A172 (cell line): Measurements from ENCODE around the gene STRA8. TPM values are rescaled to one million over a fixed set of nuclear protein-coding genes. Genes with fewer than 3 reads are reported as not detected.

Source experiments
- DNase-seq: peaks from one replicate; pipeline ENCODE4 v3.0.0-alpha.2; 2015; ENCODE audit warnings: low spot score
- total RNA-seq: library from RNA; depleted of rRNA; stranded (reverse); fragments of >200 nt; shearing (Covaris generic); gene quantifications from 2 replicates; pipeline ENCODE4 v1.2.3, GENCODE V29; 2014; rRNA removed

Gene STRA8, protein sequence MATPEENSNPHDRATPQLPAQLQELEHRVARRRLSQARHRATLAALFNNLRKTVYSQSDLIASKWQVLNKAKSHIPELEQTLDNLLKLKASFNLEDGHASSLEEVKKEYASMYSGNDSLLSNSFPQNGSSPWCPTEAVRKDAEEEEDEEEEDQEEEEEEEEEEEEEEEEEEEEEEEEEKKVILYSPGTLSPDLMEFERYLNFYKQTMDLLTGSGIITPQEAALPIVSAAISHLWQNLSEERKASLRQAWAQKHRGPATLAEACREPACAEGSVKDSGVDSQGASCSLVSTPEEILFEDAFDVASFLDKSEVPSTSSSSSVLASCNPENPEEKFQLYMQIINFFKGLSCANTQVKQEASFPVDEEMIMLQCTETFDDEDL
- total RNA-seq: not detected in 2 replicates

DNA sequence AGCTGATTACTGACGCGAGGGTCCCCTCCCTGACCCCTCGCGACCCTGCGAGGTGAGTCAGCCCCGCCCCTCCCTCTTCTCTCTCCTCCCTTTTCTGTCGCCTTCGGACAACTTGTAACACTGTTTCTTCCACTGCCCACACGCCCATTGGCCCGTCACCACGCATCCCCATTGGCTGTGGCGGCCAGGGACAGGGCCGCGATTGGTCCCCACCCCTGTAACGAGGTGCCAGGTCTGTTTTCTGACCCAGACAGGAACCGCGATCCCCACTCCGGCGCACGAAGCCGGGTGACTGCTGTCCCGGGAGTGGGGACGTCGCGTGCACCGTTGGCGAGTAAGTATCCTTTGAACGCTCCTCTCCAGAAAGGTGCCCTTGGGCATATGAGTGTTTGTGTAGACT, at the start of gene STRA8:
Gene STRA8 (plus strand): TSS at position 269 of the 400 bp plus-strand sequence. CDS start 6,687 bp downstream, outside the sequence.
- DNase-seq: no peak

DNA sequence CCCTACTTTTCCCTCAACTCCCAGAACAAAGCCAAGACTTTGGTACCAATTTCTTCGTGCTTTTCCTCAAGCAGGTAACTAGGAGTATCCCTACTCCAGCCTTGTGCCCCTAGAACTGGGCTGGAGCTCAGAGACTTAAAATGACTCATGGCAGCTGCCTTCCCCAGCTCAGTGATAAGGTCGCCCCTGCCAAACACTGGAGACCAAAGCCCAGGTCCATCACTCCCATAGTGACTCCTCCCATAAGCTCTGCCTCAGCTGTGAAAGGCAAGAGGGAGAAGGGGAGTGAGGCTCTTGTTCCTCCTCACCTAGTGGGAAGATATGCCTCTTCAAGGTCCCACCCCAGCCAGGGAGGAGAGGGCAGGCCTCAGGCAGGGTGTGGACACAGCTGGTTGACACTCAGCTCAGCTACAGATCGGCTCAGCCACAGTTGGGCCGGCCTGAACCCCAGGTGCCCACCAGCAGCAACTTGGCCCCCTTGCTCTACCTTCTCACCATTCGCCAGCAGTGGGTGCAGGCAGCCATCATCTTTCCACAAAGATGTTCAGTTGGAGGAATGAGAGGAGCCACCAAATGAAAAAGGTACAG, 49.3 kb upstream of the STRA8 start:
- DNase-seq: no peak

DNA sequence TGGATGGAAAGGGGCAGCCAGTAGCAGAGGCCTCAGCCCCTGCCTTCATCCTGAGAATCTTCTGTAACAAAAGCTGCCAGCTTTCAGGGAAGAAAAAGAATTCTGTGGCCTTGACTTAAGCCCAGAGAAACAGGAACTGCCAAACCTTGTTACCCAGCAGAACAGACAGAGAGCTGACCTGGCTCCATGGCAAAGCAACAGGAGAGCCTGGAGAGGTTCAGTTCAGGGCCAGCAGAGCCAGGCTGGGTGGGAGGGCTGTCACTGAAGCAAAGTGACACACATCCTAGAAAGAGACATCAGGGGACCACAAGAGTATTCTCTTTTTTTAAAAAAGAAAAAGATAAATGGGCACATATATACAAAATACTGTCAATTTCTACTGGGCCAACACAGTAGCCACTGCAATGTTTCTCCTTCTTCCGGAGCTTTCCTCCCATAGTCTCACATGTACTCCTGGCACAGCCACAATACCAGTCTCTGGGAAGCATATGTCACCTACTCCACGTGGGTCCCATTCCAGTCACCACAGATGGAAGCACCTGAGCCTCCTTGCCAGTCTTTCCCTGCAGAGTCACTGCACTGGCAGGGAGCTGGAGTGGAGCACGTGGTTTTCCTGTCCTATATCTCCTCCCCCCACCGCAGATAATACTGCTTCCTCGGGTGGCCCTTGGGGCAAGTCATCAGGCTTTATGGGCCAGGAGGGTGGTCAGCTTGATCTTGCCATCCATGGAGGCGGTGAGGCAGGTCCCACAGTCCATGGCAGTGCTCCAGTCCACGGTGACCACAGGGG, 48.0 kb upstream of the STRA8 start:
- DNase-seq: no peak

DNA sequence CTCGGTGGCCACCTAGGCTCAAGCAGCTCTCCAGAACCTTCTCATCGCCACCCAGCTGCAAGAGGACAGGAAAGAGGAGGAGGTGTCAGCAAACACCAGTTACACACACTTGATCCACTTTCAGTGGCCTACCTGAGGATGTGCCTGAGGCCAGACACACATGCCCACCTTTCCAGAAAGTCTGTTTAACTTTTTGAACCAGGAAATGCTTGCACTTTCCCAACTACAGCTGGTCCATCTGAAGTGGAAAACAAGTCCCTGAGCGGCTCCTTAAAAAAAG, 47.4 kb upstream of the STRA8 start:
- no peak for DNase-seq

DNA sequence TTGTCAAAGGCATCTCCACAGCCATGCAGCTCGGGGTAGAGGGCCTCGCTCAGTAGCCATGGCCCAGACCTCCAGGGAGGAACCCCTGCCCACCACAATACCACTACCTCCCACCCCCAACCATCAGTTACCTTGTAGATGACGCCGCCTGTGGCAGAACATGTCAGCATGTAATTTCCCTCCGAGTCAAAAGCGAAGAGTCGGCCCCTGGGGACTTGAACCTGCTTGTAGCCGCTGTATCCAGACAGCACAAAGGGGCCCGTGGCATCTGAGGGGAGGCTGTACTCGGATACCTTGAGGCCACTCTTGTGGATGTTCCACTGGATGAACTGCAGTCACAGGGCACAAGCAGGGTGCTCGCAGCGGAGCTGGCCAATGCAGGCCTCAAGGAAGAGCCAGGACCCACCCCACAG, 46.8 kb upstream of the STRA8 start:
- no peak for DNase-seq

DNA sequence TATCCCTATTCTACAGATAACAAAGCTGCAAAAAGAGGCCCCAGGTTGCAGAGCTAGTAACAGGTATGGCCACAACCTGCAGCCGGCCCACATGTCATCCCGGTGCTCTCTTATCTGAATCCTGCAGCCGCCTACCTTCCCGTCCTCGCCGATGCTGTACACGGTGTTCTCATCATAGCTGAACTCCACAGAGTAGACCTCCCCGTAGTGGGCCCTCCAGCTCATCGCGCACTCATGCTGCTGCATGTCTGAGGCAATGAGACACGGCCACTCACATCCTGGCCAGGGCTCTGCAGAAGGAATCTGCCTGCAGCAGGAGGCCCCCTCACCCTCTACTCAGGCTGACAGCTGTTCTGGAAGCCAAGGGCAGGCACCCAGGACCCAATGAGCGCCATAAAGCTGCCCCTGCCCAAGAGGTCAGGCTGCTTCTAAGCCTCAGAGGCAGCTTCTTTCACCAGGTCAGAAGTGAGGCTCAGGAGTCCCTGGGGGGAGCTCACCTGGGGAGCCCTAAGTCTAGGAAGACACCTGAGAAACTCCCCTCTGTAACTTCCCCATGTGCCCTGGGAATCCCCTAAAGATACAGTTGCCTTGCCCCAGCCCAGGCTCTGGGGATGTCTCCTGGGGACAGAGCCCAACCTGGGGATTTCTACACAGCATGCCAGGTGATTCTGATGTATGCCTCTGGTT, 45.2 kb upstream of the STRA8 start:
- no peak for DNase-seq

DNA sequence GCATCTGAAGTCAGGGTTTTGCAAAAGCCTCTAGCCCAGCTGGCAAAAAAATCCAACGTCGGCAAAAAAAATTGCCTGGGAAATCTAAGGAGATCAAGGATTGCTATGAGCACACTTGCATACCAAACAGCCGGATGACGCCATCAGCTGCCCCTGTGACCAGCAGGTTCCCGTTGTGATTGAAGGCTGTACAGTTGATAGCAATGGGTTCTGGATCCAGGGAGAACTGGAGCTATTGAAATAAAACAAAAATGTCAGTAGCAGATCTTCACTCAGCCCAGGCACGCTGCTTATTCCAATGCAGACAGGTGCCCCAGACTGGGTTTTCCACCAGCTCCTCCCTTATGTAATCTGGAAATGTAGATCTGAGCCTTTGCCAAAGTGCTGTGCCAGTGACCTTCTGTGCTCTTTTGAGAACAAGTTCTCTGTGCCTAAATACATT, 44.4 kb upstream of the STRA8 start:
- no peak for DNase-seq

DNA sequence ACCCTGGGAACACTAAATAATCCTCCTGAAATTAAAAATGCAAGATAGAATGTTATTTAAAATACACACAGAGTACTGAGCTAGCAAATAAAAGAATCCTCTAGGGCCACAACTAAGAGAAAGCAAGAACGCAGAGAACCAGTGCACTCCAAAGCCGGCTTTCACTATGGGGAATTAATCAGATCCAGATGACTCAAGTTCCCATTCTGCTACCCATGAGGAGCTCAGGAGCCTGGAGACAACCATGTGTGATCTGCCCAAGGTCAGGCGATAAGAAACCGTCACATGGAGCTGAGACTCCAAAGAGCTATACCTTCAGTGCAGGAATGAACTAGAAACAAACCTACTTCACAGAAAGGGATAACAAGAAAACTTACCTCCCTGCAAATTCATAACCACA, 43.7 kb upstream of the STRA8 start:
- no peak for DNase-seq

DNA sequence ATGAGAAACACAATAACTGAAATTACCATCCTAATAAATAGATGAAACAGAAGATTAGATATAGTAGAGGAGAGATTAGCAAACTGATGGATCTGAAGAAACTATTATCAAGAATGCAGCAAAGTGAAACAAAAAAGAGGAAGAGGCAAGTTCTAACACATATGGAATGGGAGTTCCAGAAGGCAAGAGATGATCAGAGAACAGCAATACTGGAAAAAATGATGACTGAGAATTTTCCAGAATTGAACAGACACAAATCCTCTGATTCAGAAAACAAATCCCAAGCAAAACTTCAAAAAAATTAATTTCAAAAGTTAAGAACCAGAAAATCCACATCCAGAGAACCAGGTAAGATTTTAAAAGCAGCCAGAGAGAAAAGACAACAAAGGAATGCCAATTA, 42.9 kb upstream of the STRA8 start:
- no peak for DNase-seq

DNA sequence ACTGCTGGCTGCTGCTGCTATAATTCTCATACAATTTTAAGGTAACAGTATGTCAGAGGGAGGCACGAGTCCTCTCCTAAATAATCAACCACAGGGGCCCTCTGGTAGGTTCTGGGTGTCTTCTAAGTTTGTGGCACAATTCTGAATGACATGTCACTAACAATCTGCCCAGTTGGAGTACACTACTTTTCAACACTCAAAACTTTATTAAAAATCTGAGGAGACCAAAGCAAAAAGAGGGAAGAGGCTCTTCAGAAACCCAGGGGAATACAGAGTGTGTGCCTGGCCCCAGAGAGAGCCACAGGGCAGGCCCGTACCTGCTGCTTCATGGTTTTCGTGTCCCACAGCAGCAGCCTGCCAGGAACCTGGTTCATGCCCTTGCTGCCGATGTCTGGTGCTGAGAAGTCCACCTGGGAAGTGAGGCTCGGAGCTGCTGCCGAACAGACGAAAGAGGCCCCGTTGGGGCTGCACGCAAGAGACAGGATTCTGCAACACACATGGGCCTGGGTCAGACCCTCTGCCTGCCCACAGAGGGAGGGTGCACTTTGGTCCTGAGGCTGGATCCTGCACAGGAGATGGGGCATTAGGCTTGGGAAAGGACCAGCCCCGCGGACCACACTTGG, 40.6 kb upstream of the STRA8 start:
- DNase-seq: no peak

DNA sequence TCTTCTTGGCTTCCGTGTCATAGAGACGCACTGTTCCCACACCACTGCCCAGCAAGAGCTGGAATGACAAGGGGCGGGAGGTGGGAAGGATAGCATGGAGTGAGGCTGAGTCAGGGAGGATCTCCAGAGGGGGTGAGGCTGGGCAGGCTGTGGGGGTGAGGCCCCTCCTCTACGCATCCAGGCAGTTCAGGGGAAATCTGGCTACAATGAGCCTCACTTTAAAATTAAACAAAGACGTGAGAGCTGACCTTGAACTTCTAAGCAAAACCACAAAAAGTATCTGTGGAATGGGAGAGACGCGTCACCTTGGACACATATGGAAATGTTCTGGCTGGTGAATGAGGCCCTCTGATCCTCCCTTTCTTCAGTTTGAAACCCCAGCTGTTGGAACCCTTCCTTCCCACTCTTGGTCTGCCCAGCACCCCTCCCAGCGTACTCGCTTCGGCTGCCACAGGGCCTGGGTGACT, 40.0 kb upstream of the STRA8 start:
- no peak for DNase-seq

DNA sequence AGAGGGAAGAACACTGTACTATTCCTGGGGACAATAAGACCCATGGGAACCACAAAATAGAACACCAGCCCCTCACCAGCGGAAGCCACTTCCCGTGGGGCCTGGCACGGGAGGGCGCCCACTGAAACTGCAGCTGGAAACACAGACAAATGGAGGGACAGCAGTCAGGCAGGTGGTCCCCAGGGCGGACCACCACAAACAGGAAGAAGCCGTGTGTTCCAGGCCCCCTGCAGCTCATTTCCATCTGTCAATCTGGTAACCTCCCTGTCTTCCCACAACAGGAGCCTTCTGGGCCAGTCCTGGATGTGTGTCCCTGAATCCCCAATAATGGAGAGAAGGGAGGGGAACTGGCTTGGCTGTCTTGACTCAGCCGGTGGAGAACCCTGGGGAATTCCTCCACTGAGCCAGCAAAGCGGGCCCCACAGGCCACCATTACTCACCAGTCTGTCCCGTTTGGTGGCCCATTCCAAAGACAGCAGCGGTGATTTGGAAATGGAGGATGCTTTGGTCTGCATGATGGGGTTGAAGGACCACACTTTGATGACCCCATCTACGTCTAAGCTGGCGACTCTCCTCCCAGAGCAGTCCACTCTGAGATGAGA, 39.0 kb upstream of the STRA8 start:
- DNase-seq: no peak

DNA sequence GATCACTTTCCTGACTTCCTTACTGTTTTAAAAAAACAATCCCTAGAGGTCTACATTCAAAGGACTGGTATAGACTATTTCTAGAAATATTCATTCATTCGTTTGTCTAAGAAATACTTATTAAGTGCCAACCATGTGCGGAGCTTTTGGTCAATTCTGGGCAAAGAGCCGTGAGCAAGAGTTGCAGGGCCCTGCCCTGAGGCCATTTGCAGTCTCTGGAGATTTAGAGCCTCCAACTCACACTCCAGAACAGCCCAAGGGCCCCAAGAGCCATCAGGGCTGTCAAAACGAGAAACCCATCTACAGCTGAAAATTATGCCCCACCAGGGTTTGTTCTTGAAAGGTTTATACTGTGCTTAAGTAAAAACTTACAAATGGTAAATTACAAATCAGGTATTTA, 38.5 kb upstream of the STRA8 start:
- no peak for DNase-seq

DNA sequence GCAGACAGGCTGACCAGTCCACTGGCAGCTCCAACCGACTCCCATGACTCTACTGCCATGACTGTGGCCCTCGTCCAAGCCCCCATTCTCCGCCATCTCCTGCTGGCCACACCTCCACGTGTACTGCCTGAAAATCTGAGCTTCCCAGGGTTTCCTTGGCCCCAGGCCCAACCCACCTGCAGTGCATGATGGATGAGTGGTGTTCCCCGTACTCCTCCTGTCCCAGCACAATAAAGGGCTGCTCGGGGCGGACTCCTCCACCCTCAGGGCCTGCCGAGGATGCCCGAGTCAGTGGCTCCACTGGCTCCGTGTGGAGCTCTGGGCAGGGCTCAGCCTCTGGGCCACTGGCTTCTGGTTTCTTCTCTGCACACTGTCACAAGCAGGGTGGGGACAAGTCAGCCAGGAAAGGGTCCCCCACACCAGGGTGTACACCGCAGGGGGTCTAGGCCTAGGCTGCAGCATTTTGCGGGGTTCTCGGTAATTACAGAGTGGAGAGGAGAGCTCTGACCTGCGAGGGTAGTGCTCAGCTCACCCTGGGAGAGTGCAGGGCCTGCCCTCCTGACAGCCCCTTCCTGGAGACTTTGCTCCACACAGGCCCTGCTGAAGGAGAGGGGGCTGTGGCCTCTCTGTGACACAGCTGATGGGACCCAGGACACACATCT, 37.5 kb upstream of the STRA8 start:
- no peak for DNase-seq

DNA sequence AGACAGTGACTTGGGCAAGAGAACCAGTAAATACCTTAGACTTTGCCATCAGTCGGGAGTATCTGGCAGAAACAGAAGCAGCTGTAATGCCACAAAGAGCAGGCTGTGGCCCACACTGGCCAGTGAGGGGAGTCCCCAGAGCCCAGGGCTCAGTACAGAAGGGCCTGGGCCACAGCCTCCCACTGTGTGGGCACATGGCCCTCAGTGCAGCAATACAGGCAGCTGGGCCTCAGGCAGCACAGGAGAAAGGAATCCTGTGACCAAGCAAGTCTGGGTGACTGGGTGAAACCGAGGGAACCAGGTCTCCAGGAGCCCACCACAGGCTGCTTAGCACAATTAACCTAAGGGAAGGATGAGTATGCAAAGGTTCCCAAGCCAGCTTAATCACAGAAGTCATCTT, 36.3 kb upstream of the STRA8 start:
- no peak for DNase-seq

DNA sequence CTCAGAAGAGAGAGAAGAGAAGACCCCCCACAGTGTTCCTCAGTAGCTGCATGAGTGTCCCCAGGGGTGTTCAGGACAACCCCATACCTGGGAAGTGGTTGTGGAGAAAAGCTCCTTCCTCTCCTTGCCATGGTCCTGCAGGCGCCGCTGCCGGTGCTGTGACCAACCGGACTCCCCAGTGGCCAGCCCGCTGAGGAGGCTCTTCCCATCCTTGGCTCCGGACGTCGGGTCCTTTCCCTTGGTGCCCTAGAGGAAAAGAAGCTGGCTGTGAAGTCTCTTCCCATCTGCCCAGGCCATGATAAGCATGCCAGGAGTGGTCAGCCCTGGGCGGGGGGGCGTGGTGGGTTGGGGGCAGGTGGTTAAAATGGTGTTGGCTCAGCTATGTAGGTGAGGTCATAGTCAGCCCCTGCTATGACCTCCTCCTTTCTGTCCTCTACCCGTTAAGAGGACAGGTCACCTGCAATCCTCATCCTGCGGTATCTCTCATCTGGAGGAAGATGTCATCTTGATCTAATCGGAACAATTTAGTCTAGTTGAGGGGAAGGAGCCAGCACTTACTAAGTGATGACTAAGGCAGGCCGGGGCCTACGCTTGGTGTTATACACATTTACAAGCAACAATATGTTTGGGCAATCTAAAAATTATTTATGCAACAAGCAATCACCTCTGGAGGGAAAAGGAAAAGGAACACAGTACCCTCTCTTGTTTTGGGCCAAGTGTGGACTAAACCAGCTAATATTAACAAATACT, 35.6 kb upstream of the STRA8 start:
- DNase-seq: no peak

DNA sequence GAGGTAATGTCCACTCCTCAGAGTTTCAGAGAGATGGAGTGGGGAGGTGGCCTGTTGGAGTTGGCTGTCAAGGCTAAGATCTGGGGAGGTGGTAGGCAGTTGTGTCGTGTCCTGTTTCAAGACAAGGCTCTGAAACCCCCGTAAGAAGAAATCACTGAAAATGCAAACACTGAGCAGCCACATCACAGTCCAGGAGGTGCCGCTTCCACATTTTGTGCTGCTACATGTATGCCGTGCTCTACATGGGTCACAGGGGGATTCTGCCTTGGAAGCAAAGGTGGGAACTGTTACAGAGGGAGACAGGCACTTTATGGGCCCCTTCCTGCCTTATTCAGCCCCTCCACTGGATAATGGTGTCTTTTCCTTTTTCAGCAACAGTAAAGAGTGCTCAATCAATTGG, 34.2 kb upstream of the STRA8 start:
- DNase-seq: no peak

DNA sequence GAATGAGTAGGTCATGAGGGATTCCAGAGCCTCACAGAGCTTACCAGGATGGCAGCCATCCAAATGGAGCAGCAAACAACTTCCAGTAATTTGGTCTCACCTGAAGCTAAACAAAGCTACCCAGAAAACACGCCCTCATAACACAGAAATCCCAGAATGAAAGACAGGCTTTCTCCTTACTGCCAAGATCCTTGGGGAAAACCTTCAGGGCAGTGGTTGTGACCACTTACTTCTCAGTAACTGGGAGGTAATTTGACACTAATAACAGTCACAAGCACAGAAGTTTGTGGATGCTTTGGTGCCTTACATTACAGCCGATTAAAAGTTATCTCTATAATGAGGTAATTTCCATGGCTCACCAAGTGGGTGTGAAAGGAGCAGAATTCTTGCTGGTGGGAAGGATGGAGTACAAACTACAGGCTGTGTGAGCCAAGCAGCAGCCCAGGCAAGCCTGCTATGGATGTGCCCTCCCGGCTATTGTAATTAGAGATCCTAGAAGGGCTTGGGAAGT, 32.8 kb upstream of the STRA8 start:
- no peak for DNase-seq

DNA sequence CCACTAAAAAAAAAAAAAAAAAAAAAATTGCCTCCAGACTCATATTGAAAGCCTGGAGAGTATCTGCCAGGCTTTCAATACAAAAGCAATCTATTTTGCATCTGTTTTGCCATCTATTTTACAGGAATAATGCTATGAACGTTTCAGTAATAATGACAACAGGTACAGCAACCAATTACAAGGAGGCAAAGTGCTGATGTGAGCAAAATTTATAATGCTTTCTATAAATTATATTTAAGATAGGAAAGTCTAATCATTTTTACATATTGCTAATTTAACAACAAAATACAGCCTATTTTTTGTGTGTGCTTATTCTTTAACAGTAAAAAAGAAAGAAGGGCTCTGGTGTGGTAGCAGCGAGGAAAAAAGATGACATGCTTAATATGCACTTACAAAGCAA, 32.3 kb upstream of the STRA8 start:
- DNase-seq: no peak

DNA sequence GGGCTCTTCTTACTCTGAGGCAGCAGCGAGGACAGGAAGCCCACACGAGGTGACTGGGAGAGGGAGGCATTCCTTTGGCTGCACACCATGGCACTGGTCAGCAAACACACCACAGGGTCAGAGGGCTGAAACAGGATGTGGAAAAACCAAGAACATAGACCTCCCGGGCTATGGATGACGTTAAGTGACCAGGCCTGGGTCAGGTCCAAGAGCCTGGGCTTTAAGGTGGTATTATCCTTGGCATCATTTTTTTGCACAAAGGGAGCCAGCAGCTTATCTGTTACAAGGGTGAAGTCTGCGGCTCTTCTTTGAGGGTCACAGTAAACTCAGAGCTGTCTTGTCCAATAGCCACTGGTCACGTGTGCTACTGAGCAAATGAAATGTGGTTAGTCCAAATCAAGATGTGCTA, 29.3 kb upstream of the STRA8 start:
- DNase-seq: no peak
